ENCODE data around the gene SIAH3.
"Not testable (repeated sequence)": the region's sequence is repeated elsewhere in the genome, so short reads cannot be mapped to it uniquely, and the experiment has no call there.

The SIAH3 gene

DNA sequence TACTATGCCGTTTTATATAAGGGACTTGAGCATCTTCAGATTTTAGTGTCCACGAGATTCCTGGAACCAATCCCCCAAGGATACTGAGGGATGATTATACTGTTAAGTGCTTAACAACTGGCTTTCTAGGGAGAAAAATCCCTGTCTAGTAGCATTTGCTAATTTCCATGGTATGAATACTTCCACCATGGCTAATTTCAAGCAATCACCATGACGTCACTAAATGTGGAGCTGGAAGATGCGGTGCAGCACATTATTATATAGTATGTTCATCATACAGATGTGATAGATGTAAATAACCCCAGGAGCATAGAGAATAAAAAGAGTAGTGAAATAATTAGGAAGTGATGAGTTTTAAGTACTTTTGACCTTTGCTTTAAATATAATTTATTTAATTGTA is 72.7 kb downstream of the SIAH3 start:
- no peak for DNase-seq

DNA sequence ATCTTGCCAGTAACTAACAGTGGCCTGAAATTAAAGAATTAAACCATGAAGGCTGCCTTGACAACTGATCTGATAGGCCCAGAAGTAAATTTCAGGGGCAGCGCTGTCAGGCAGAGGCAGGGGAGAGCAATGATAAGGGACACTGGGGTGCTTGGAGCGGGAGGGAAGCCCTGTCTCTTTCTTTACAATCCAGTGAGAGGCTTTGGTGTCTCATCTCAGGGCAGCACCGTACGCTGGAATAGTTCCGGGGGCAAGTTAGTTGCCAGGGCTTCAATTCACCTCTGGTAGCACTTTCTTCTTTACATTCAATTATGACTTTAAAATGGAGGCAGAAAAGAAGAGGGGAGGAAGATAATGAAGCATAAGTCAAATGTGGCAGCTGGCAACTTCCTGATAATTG is 74.8 kb downstream of the SIAH3 start:
- DNase-seq, result no peak

DNA sequence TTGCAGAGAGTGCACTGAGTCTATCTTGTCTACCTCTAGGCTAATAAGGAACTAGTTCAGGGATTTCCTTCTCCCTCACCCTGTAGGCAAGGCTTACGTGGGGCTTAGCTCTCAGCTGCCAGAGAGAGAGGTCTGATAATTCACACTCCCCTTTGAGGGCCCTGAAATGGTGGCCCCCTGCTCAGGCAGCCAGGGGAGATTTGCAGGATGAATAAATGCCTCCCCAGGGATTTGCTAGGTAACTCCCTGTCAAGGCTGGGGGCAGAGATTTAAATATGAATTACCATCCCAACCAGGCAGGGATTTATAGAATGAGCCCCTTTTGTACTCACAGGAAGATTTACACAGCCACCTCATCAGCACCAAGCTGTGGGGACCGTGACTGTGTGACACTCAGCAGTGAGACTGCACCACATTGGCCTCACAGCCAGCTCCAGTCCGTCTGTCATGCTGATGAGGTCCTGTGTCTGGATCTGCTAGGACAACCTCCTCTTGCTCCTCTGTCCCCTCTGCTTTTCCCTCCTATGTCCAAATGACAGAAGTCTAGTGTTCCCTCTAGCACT is 76.1 kb downstream of the SIAH3 start:
- no peak for DNase-seq

DNA sequence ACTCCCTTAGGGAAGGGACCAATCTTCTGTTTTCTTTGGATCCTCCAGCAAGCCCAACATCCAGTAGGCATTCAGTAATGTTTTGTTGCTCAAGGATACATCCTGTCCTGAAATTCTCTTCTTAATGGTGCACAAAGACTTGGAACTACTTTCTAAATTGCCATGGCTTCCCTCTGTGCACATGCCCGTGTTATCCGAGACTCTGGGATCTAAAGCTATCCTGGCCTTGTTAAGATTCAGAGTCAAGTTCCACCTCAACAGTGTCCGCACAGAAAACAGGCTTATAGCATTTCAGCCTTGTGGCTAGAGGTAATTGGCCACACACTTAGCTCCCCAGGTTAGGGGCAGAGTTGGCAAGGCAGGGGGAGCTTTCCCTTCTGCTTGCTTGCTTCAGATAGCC is 77.6 kb downstream of the SIAH3 start:
- DNase-seq, result no peak

GRCh38 chr13:45773236-45773635 is 78.3 kb downstream of the SIAH3 start:
- DNase-seq, result no peak

- DNase-seq, result no peak
These were observed 80.7 kb downstream of the SIAH3 start for GRCh38 chr13:45770886-45771285.

DNA sequence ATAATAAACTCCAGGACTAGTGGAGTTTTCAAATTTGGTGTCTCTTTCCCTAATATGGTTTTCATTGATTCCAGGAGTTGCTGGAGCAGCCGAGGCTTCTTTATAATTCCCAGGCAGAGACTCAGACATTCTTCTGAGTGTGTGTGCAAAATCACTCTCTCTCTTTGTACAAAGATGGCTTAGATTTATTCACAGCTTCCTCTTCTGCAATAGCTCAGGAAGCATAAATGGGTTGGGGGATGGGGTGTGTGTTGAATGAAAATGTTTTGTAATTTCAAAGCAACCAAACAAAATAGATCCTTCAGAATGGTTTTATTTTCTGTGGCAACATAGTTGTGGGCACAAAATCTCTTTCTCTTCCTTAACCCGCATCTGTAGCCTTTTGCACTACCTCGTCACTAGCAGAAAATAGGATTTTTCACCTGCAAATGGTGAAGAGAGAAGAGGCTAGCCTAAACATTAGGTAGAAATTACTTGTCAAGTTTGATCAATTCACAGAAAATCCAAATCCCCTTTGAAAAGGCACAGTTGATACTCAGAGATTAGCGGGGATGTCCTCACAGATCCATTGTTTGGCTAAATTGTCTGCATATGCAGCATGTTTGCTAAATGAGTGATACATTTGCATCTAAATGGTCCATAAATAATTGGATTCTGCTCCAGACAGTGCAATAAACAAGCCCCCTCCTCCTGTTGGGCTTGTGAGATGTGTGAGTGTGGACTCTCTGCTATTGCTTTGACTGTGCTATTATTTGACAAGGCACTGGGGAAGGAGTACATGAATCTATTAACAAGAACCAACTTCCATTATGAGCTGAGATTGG is 82.7 kb downstream of the SIAH3 start:
- no peak for DNase-seq

- DNase-seq, result no peak
These were observed 86.1 kb downstream of the SIAH3 start for GRCh38 chr13:45765464-45765863.

DNA sequence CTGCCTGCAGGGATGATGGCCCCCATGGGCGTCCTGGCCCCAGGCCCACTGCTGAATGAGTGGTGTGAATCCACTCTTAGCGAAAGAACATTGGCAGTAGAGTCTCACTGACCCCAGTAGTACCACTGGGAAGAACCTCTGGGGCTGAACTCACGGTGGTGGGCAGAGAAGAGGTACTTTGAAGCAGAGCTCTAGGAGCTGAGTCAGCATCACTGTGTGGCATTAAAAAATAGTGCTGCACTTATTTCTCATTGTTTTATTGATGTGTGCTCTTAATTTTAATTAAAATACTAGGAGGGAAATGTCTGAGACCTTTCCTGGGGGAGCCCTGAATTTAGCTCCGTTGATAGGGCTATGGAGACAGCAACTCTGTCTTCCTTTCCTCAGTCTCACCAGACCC is 88.1 kb downstream of the SIAH3 start:
- no peak for DNase-seq

GRCh38 chr13:45757589-45757988 is 94.0 kb downstream of the SIAH3 start:
- DNase-seq, result not testable (repeated sequence)

DNA sequence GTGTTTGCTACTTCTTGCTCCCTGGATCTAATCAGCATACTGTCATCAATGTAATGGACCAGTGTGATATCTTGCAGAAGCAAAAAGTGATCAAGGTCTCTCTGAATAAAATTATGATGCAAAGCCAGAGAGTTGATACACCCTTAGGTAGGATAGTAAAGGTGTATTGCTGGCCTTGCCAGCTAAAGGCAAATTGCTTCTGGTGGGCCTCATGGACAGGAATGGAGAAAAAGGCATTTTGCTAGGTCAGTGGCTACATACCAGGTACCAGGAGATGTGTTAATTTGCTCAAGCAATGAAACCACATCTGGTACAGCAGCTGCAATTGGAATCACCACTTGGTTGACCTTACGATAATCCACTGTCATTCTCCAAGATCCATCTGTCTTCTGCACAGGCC is 95.1 kb downstream of the SIAH3 start:
- DNase-seq, result not testable (repeated sequence)

DNA sequence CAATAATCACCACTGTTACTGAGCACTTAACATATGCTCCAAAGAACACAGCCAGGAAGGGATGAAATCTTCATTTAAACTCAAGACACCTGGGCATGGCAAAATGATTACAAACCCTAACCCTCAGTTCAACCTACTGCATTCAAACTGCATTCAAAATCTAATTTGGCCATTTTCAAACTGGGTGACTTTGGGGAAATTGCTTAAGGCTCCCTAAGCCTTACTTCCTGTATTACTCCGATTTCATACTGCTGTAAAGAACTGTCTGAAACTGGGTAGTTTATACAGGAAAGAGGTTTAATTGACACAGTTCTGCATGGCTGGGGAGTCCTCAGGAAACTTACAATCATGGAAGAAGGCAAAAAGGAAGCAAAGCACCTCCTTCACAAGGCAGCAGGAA is 99.0 kb downstream of the SIAH3 start:
- DNase-seq, result no peak

DNA sequence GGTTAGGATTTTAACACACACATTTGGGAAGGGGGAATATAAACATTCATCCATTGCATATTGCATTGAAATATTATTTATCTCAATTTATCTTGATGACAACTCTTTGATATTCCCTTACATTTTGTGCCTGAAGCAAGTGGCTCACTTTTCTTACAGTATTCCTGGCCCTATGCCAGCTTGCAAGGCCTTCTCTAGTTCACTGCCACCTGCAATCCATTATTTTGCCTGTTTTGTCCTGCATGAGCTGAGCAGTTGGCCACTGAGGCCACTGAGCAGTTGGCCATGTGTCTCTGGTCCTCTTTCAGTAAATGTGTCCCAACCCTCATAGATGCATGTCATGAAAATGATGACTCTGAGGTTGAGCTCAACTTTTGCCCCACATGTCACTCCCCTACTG is 99.7 kb downstream of the SIAH3 start:
- DNase-seq, result no peak

GRCh38 chr13:45750566-45750965 is 101.0 kb downstream of the SIAH3 start:
- DNase-seq, result no peak

DNA sequence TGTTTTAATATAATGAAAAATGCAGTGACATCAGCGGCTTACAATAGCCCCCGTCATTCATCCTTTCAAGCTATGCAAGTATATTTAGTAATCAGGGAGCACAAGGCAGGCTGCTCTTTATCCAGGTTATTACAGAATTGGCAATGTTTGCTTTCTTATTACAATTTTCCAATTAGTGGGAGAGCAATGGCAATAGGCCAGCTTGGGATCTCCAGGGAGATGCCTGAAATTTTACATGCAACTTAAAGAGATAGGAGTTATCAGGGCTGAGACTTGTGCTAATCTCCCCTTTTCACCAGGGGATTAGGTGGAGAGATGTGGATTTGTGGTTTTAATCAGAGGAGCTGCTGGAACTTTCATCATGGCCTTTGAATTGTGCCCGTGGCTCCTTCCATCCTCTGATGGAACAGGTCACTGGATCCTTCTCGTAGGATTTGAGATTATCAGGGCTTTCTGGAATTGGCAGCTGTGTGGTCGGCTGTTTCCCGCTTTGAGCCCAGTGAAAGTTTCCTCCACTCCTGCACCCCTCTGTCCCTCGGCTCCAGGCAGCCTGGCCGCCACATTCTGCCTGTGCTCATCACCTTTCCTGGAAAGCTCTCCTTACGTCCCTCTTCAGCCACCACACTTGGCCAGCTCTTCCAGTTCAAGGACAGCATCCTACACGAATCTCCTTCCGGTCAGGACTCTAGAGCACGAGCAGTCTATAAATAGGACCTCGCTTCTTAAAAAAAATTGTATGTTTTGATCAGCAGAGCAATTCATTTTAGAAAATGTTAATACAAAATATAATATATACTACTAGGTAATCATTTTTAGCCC is 102.4 kb downstream of the SIAH3 start:
- no peak for DNase-seq

GRCh38 chr13:45747071-45747470 is 104.5 kb downstream of the SIAH3 start:
- no peak for DNase-seq

GRCh38 chr13:45744979-45745378 is 106.6 kb downstream of the SIAH3 start:
- DNase-seq, result no peak

DNA sequence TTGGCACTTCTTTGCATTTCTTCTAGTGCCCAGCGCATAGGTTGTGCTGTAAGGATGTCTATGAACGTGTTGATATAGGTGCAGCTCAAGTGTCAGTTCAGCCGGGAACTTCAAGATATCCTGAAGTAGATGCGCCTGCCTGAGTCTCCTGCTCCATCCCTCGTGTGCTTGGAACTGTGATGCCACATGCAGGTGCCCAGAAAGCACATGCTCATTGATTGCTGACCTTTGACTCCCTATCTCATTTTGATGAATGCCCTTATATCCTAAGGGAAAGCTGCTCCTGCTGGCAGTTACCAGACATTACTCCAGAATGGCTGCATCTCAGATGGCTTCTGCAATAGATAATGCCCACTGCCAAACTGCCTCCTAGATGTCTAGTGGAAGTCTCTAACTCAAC is 108.6 kb downstream of the SIAH3 start:
- DNase-seq, result no peak

DNA sequence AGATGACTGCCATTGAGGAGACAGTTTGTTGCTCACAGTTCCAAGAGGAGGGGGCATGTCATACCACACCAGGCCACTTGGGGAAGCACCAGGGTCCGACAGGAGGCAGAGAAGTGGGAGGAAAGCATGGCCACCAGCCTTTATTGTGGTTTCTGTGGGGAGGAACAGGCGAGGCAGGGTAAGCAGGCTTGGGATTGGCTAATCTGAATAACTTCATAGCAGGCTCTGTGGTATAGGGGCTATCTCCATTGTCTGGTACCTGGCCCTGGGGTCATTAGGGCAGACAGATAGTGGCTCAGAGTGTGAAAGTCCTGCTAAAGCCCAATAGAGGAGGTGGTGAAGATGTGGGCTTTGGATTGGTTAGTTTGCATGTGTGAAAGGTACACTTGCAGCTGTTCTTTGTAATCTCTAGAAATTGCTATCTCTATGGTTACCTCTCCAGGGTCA is 114.0 kb downstream of the SIAH3 start:
- no peak for DNase-seq

DNA sequence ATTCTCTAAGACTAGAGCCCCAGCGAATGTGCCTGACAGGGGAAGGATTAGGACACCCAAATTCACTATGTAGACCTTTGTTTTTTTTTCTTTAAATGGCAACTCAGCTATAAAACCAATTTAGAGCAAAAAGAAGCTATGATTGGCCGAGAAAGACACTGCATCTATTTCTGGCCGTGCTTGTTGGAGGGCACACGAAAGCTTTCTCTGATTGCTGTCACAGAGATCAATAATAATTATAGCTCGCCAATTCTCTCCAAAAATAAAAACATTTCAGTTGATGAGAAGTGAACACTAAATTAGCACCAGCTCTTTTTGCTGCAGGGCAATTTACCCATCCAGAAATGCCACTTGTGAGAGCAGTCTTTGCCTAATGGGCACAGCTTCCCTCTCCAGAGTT is 118.2 kb downstream of the SIAH3 start:
- DNase-seq, result no peak

DNA sequence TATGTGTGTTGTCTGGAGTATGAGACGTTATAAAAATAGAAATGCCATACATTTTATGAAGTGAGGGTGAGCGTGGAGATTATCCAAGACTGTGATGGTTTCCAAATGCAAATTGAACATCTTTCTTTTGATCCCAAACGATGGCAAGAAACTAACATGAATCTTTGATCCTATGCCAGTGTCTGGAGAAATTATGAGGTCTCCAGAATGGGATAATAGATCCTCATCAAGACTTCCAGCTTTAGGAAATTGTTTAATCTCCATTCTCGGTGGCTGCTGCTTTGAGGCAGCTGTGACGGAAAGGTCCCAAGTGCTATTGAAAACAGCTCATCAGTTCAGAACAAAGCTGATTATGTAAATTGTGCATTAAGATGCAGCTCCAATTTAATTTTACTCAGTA is 118.6 kb downstream of the SIAH3 start:
- DNase-seq, result no peak

- no peak for DNase-seq
These were observed 120.1 kb downstream of the SIAH3 start for GRCh38 chr13:45731455-45731854.

DNA sequence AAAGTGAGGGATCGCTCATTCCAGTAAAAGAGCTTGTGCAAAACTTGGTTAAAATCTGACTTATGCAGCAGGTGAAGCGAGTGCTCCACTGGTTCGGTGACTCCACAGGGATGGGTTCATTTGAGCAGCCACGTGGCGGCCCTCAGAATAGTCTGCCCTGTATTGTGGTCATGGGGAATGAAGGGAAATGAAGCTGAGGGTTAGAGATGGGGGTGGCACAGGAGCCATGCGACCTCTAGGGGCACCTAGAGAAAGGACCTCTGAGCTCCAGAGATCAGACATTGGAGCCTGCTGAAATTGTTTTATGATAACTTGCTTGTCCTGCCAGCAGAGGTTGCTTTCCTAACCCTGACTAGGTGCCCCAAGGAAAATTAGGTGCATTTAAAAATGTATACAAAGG is 122.8 kb downstream of the SIAH3 start:
- no peak for DNase-seq

Data from CD4-positive, alpha-beta T cell treated with Interleukin-21 for 1 hour (primary cell).